COR-L47 (cell line): ENCODE measurements around the gene OSBPL8.
"Not testable (repeated sequence)": the region's sequence is repeated elsewhere in the genome, so short reads cannot be mapped to it uniquely, and the experiment has no call there.

ENCODE experiments used
- DNase-seq: peaks from one replicate; lab custom pipeline; 2025; lab: John Stamatoyannopoulos, UW

The OSBPL8 gene

DNA sequence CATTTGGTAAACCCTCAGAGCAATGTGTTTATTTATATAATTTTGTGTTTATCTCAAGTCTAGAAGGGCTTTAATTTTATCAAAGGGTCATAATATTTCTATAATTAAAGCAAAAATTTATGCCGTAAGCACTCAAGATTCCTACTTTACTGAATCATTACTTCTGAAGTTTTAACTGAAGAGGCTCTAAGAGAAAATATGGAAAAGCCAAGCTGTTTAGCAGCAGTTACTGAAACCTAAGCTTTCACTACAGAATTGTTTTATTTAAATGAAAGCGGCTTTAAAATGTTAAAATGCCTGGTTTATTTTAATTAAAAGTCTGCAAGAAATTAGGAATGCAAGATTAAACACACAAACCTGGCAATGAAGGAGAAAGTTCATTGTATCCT is 137.4 kb downstream of the OSBPL8 start:
- DNase-seq = no peak

DNA sequence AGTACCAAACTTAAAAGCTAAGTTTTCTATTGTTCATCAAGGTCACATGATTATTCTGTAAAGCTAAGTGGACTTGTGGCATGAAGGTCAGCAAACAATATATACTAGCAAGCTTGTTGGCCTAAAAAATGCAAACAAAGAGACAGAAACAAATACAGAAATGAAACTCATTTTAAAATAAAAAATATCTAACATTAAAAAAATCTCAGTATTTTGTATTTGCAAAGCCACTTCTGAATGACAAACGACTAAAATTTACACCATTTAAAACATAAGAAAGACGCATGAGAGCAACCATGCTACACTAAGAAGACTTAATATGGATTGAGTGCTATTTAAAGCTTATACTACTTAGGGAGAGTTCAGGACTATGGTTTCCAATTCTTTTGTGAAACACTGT is 138.5 kb downstream of the OSBPL8 start:
- DNase-seq = no peak

DNA sequence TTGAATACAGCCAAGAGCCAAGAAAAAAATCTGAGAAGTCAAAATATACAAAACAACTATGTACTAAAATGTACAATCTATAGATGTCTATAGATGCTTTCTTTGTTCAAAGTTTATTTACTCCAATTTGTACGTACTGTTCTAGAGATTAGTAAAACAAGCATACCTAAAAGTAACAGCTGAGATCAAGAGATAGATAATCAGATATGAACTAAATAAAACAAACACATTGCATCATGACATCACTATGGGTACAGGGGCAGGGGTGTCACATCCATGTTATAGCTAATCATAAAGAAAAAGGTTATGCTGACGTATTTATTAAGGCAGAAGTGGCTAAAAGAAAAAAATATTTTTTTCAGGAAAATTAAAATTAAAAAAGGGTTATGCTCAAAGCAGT is 139.3 kb downstream of the OSBPL8 start:
- no peak for DNase-seq

DNA sequence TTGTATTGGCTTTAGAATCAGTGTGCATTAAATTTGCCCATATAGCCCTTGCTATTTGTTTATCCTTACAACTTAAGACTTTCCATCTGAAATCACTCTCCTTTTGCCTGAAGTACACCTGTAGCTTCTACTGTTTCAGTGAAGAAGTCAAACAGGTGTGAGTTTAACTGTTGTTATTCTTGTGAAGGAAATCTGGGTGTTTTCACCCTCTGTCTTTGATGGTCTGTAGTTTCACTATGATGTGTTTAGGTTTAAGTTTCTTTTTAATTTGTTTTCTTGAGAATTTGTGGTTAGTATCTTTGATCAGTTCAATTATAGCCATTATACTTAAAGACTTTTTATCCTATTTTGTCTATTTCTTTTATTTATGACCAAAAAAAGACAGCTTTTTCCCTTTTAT is 142.5 kb downstream of the OSBPL8 start:
- no peak for DNase-seq

DNA sequence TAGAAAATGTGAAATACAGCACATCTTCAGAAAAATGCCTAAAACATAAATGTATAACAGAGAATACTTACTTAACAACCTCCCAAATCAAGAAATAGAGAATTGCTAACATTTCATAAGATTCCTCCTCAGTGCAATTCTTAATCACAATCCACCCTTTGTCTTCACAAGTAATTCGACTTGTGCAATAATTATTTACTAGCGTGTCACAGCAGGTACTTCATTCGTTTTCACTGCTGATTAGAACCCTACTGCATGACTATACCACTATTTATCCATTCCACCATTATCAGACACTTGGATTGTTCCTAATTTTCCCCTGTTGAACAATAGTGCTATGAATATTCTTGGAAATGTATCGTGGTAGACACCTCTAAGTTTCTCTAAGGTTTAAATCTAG is 146.4 kb downstream of the OSBPL8 start:
- DNase-seq = no peak

DNA sequence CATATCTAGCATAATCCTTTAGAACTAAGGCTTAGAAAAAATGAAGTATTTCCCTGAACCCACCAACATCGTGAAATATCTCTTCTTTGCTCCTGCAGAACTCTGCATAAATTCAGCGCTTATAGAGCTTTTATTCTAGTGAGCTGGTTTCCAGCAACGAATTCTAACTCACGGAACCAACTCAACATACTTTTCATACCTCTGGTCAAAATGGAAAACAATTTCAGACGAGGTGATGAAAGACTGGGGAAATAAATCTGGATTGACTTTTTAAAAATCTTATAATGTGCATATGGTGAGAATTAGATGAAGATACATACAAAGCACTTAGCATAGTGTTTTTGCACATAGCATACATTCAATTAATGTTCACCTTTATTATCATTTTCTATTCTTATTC is 148.8 kb downstream of the OSBPL8 start:
- no peak for DNase-seq

DNA sequence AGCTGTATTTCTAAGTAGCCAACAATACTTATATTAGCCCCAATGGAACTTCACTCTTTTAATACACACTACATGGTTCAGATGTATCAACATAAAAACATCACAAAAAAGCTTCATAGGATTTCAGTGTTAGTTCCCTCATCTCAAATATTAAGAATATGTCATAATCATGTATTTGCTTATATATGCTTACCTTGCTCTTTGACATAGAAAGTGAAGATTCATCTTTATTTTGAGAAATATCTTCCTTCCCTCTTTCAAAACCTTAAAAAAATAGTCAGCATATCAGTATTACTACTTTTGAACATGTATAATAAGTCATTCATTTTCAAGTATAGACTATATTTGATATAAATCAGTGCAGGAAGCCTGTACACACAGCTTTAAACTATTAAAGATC is 149.2 kb downstream of the OSBPL8 start:
- DNase-seq = no peak

DNA sequence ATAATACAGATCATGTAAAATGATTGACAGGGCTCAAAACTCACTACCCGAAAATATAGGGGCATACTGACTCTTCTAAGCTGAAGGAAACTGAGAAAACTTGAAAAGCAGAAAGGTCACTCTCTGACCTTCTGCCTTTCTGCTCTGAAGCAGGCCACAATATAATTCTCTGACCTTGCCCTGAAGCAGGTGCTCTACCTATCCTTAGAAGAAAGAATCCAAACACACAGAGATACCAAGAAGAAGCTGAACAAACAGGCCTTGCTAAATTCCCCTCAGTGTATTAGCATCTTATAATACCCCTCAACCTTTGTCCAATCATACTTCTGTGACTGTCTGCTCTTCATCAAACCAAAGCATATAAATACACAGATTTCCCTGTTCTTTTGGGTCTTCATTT is 150.5 kb downstream of the OSBPL8 start:
- no peak for DNase-seq

DNA sequence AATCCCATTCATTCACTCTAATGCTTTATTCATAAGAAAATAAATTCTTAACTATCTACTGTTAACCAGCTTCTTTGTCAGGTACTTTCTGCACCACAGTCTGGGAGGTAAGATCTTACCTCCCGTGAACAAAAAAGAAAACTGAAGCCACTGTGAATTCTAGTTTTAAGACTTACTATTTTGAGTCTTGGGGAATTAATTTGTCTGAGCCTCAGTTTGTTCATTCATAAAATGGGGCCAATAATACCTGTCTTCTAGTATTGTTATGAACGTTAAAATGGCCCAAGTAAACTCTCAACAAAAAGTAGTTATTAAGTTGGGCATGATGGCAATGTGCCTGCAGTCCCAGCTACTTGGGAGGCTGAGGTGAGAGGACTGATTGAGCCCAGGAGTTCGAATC is 151.9 kb downstream of the OSBPL8 start:
- DNase-seq = no peak

DNA sequence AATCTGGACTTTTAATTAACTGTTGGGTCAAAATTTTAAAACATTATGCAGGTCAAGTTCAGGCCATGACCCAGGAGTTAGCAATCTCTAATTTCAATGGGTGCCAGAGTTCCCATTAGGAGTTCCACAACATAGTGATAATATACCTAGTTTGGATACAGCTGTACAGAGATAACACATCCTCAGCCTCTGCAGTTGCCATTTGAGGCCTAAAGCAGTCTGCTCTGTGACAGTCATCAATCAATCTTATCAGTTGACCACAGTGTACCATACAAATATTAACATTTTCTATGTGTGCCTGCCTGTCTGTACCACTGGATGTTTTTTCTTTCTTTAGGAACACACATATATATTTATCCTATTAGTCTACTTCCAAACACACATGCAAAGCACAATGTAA is 157.3 kb downstream of the OSBPL8 start:
- DNase-seq = no peak

DNA sequence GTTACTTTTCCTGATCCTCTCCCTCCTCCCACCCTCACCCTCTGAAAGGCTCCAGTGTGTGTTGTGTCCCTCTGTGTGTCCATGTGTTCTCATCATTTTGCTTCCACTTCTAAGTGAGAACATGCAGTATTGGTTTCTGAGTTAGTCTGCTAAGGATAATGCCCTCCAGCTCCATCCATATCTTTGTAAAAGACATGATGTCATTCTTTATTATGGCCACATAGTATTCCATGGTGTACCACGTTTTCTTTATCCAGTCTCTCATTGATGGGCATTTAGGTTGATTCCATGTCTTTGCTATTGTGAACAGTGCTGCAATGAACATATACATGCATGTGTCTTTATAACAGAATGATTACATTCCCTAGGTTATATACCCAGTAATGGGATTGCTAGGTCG is 159.4 kb downstream of the OSBPL8 start:
- no peak for DNase-seq

DNA sequence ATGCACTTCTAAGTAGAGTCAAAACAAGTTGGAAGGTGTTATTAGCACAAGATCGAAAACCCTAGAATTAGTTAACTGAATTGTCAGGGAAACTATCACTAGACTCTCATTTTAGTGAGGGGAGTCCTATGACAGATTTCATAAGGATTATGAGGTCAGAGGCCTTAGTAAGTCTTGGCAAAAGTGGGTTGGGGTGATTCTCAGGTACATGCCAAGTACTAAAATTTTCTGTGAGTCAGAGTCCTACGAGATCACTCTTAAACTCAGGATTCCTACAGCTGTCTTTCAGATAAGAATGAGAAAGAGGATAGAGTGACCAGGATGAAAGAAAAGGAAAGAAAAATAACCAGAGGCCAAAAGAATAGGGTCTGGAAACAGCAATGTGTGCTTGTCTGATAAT is 160.5 kb downstream of the OSBPL8 start:
- no peak for DNase-seq

DNA sequence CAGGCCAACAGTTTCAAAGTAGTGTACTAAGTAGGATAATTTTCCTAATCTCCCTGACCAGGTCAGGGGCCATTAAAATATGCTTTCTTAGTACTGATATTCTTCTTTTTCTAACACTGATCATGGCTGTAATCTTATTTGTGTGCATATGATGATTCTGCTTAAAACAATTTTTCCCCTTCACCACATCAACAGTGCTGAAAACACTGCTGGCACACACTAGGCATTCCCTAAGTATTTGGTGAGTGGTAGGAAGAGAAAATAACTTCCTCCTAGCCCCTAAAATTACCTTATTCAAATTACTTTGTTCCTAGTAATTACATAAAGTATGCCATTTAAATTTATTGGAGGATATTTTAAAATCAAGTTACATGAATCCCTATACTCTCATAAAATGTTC is 161.5 kb downstream of the OSBPL8 start:
- no peak for DNase-seq

DNA sequence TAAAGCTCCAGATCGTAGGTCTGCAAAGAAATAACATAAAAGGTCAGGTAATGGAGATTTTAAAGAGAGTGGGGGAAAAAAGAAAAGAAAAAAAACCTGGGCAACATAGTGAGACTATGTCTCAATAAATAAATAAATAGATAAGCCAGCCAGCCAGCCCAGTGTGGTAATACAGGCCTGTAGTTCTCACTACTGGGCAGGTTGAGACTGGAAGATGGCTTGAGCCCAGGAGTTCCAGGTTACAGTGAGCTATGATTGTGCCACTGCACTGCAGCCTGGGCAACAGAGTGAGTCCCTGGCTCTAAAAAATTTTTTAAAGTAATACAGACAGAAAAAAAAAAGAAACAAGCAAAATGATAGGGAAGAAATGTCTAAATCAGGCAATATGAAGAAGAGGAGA is 168.1 kb downstream of the OSBPL8 start:
- DNase-seq = no peak

DNA sequence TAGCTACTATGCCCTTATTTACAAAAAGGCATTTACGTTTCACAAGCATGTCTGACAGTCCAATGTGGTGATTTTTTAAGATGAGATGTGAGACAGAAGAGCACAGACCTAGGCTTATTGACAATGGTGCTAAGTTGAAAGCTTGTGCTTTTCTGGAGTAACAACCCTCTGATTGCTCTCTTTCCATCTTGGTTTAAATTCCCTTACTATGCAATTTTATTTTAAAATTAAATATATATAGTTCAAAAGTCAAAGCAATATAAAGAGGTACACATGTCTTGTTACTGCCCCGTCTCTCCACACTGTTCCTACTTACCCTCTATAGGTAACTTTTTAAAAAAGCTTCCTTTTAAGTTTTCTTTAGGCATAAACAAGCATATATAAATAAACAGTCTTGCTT is 172.0 kb downstream of the OSBPL8 start:
- DNase-seq = no peak

DNA sequence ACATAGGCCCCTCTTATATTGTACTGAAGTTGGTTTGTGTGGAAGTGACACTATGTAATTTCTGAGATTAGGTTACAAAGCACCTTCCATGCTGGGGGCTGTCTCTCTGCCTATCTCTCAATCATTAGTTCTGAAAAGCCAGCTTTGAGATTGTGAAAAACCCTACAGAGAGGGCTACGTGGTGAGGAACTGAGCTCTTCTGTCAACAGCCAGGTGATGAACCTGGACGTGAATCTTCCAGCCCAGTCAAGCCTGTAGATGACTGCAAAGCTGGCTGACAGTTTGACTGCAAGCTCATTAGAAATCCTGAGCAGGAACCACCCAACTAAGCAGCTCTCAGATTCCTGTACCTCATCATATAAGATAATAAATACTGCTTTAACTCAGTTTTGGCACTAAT is 175.0 kb downstream of the OSBPL8 start:
- no peak for DNase-seq

DNA sequence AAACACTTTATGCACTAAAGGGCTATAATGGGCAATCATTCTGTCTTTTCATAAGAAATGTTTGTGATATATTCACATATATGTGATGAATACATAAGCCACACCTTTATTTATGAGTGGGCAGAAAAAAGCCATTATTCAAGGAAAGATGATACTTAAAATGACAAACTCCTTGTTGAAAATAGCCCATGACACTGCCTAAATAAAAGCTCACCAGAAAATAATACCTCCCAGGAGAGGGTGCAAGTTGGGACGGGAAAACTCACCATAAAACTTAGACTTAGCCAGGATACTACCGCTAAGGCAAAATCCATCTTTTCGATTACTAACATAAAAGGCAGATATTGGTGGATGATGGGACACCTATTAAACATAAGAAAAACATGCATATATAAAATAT is 175.6 kb downstream of the OSBPL8 start:
- no peak for DNase-seq

DNA sequence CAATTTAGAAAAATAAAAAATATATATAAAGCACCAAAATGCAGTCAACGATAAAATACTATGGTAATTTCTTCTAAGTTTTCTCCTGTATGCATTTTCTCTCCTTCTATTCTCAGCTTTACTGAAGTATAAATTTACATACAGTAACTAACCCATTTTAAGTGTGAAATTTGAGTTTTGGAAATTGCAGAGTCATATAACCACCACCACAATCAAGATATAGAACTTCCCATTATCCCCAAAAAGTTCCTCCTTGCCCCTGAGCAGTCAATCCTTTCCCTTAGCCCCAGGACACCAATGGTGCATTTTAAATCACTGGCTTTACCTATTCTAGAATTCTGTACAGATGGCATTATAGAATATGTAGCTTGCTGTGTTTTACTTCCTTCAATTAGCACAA is 180.3 kb downstream of the OSBPL8 start:
- DNase-seq = no peak

DNA sequence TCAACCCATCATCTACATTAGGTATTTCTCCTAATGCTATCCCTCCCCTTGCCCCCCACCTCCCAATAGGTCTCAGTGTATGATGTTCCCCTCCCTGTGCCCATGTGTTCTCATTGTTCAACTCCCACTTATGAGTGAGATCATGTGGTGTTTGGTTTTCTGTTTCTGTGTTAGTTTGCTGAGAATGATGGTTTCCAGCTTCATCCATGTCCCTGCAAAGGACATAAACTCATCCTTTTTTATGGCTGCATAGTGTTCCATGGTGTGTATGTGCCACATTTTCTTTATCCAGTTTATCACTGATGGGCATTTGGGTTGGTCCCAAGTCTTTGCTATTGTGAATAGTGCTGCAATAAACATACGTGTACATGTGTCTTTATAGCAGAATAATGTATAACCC is 182.7 kb downstream of the OSBPL8 start:
- DNase-seq = not testable (repeated sequence)

DNA sequence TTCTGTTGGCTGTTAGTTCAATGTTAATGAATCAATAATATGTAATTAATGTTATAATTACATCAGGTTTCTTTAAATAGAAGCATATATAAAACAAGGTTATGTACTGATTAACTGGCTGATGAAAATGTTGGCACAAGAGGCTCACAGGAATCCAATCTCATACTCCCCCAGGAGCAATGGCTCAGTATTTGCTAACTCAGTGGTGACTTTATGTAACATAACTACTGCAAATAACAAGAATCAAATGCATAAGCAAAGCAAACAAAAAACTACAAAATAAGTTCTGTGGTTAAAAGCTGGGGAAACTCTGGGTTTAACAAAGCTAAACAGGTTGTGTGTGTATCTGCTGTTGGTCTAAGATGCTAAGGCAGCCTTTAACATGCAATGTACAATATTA is 183.6 kb downstream of the OSBPL8 start:
- no peak for DNase-seq

DNA sequence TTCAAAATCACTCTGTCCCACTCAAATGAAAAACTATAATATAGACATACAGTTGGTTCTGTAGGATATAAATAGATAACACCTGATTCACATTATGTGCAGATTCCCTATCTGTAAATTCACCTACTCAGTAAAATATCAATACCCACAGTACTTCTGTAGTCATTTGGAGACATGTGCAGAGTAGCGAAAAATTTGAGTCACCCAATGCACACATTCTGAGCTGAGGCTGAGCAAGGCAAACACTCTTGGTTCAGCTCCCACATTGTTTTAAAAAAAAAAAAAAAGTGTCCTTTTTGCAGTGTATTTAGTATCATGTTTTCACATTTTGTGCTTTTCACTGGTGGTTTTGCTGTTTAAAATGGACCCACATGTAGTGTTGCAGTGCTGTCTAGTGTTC is 184.1 kb downstream of the OSBPL8 start:
- no peak for DNase-seq

DNA sequence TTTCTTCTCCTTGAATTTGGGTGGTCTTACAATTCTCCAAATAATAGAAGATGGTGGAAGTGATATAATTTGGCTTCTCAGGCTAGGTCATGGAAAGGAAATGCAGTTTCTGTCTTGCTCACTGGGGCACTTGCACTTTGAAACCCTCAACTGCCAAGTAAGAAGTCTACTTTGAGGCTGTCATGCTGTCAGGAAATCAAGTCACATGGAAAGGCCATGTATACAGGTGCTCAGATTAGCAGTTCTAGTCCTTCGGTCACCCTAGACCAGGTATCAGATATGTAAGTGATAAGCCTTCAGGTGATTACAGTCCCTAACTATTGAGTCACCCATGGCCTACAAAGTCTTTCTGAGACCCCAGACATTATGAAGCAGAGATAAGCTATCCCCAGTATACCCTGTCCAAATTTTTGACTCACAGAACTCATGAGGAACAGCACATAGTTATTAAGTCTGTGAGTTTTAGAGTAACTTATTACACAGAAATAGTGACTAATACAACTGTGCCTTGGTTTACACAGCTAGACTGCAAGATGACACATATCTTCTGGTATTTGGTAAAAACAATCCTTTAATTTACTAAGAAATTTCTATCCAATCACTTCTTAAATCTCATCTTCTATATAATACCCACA is 185.1 kb downstream of the OSBPL8 start:
- DNase-seq = no peak

DNA sequence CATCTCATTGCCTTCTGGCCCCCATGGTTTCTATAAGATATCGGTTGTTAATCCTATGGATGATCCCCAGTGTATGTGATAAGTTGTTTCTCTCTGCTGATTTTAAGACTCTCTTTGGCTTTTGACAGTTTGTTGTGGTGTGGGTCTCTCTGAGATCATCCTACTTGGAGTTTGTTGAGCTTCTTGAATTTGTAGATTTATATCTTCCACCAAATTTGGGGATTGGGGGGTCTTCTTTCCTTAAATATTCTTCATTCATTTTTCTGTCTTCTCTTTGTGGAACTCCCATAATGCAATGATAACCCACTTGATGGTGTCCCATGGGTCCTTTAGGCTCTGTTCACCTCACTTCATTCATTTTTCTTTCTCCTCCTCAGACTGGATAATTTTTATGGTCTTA is 191.3 kb downstream of the OSBPL8 start:
- DNase-seq = no peak

DNA sequence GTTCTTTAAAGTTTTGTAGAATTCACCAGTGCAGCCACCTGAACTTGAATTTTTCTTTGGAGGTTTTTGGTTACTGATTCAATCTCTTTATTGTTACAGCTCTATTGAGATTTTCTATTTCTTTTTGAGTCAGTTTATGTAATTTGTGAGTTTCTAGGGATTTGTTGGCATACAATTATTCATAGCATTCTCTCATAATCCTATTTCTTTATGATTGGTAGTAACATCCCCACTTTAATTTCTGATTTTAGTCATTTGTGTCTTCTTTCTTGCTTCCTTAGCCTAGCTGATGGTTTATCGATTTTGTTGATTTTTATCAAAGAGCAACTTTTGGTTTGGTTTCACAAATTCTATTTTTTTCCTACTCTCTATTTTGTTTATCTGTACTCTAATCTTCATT is 193.4 kb downstream of the OSBPL8 start:
- DNase-seq = no peak

DNA sequence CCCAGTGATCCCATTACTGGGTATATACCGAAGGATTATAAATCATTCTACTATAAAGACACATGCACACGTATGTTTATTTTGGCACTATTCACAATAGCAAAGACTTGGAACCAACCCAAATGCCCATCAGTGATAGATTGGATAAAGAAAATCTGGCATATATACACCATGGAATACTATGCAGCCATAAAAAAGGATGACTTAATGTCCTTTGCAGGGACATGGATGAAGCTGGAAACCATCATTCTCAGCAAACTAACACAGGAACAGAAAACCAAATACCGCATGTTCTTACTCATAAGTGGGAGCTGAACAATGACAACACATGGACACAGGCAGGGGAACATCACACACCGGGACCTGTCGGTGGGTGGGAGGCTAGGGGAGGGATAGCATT is 195.4 kb downstream of the OSBPL8 start:
- DNase-seq = not testable (repeated sequence)
